Stimulated activated naive CD8-positive, alpha-beta T cell treated with anti-CD3 and anti-CD28 coated beads, Interleukin-15, Interleukin-2, amounts not matched to agents 100 U/mL and 50 U/mL, for 24 hours (primary cell): ENCODE data around the gene CDKL2.
A peak's percentile ranks its signal among the peaks of the same experiment; 100 is the strongest.

Experiments
- ATAC-seq: fragments of 150-1000 bp; cut with Tn5 transposase; one replicate; pipeline ENCODE4 v1.10.0; 2021
- DNase-seq: peaks from one replicate; pipeline ENCODE4 v3.0.0; 2021

Gene CDKL2

DNA sequence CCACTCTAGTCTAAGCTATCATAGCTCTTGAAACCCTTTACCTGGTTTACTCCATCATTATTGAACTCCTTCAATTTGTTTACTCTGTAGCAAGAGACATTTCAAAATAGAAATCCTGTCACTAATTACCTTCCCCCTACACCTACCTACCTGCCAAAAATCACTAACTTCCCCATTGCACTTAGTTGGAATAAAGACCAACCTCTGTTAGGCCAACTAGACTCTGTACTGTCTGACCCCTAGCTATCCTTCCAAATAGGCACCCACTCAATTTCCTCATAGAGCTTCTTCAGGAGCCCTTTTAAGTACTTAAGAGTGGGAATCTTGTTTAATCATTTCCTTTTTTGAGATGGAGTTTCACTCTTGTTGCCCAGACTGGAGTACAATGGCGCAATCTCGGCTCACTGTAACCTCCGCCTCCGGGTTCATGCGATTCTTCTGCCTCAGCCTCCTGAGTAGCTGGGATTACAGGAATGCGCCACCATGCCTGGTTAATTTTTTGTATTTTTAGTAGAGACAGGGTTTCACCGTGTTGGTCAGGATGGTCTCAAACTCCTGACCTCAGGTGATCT, 8.9 kb upstream of the CDKL2 start:
- no peak for ATAC-seq
- no peak for DNase-seq

DNA sequence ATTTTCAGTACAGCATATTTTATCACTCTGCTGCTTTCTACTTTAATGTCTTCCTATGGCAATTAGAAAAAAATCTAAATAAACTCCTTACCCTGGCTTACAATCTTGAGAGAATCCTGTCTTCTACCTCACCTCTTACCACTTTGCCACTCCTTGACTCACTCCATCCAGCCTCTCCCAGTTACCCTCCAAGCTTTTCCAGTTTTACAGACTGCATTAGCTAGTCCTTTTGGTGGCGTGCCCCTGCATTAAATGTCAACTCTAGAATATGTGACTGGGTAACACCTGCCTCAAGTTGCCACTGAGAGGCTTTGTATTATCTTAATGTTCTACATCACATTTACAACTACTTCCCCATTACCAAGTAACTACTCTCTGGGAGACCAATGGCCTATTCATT, 7.5 kb upstream of the CDKL2 start:
- ATAC-seq (no peak), DNase-seq (no peak)

DNA sequence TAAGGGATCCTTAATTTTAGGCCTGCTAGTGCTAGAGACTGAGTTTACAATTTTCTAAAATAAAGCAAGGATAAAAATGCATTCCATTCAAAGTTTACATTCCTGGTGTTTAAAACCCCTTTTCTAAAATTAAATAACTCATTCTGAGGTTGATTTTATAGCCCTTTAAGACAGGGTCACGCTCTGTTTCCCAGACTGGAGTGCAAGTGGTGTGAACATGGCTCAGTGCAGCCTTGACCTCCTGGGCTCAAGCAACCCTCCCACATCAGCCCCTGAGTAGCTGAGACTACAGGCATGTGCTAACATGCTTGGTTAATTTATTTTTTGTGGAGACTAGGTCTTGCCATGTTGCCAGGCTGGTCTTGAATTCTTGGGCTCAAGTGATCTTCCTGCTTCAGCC, 6.8 kb upstream of the CDKL2 start:
- DNase-seq (no peak), ATAC-seq (no peak)

DNA sequence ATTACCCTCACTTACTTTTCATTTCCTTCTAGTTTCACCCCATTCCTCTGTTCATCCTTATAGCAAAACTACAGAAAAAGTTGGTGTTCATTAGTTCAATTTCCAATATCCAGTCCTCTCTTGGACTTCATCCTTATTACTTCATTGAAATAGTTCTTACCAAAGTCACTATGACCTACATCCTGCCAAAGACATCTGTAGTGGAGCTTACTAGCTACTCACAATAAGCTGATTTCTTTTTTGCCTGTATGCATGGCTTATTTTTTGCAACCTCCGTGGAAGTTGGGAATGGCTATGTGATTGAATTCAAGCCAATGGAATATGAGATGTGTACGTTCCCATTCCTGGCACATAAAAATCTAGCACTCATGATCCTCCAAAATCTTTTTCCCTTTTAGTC, 4.6 kb upstream of the CDKL2 start:
- ATAC-seq, result no peak
- DNase-seq, result no peak

DNA sequence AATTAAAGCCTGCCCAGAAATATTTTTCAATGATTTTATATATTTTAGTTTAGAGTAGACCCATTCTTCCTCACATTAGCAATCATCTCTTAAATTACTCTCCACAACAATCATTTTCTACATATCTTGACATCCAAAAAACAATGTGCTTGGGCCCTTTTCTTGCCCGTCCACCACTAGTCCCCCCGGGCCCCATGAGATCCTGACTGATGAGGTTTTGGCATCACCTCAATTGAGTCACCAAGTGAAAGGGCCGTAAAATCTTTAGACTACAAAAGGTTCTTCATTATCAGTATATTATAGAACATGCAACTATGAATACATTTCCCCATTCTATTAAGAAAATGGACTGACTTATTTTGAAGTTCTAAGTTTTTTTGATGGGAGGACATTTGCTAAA, 4.0 kb upstream of the CDKL2 start:
- ATAC-seq (no peak), DNase-seq (no peak)

DNA sequence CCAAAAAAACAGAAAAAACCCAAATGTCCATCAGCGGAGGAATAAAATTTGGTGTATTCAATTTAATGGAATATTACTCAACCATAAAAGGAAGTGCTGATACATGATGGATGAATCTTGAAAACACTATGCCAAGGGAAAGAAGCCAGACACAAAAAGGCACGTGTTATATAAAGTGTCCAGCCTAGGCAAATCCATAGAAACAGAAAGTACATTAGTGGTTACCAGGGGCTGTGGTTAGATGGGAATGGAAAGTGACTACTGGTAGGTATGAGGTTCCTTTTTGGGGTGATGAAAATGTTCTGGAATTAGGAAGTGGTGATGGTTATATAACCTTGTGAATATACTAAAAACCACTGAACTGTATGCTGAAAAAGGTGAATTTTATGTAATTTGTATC, 3.5 kb upstream of the CDKL2 start:
- no peak for DNase-seq

DNA sequence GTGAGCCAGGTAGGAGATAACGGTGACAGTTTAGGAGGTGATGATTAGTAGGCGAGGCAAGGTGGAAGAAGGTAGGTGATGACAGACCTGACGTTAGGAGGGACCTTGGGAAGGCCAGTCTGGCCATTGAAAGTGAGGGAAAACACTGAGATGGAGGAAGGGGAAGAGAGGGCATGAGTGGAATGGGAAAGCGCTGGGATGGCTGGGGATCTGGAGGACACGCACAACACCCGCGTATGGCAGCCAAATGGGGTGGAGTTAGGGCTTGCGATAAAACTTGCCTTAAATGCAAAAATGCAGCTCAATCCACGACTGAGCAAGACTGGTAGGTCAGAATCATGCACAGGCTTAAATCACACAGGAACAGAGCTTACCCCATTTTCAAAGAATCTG, 605 bp upstream of the CDKL2 start:
- DNase-seq (no peak), ATAC-seq (no peak)

More for the DNA sequence above, 3.5 kb upstream of the CDKL2 start:
- no peak for ATAC-seq

DNA sequence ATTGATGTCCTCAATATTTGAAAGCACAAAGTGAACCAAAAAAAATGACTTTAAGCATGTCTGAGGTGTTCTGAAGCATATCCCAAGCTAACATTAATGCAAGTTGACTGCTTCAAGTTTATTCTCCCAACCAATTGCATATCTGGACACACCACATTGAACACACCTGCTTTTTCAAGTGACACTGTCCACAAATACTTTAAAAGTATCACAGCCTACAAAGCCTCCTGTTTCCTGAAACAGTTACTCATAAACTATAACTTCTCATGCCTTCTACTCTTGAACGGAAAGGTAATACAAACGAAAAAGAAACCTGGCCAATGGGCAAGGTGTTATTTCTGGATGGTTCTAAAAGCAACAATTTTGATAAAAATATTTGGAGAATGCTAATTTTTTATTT, 1.1 kb downstream of the CDKL2 start:
- ATAC-seq (no peak), DNase-seq (no peak)

DNA sequence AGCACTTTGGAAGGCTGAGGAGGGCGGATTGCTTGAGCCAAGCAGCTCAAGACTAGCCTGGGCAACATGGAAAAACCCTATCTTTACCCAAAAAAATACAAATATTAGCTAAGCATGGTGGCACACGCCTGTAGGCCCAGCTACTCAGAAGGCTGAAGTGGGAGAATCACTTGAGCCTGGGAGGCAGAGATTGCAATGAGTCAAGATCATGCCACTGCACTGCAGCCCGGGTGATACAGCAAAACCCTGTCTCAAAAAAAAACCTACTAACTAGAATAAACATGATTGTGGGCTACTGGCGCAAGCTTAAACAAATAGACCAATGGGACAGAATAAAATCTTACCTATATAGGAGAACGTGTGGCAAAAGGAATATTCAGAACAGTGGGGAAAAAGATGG, 7.3 kb downstream of the CDKL2 start:
- DNase-seq (no peak), ATAC-seq (no peak)

DNA sequence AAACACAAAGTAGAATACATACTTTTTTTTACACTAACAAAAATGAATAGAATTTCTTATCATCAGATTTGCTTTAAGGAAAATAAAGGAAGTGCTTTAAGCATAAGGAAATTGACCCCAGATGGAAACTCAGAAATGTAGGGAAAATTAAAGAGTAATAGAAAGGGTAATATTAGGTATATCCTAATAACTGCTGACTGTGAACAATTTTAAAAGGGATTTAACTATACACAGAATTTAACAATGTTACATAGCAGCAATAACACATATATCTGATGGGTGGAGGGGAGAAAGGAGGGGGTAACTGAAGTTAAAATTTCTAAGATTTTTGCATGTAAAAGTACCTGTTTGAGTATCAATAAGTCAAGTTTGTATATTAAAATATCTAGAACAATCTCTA, 8.6 kb downstream of the CDKL2 start:
- DNase-seq (no peak), ATAC-seq (no peak)

DNA sequence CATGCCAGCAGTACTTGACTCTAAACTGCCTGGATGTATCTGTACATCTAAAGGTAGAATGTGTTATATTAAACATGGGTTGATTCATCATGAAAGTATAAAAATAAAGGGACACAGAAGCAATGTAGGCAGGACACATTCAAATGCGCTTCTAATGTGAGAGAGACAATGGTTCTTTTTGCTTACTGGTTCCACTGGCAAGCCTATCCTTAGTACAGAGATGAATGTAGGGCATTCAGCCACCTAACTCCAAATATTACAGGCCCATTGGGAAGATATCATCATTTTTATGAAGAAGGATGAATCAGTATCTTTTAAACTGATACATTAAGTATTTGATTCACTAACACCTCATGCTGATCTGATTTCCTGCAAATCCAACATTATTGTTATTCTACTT, 18.0 kb downstream of the CDKL2 start:
- ATAC-seq (no peak), DNase-seq (no peak)

DNA sequence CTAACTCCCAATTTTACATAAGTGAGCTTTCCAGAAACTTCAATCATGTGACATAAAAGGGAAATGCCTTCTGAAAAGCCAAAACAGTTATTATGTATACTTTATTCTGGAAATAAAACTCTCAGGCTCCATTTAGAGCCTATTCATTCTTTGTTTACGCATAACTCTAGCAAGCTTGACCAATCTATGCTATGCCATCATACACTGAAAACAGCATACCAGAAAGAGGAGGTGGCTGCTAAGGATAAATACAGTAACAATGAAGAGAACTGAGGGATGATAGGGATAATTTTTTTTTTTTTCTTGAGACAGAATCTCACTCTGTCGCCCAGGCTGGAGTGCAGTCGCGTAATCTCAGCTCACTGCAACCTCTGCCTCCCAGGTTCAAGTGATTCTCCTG, 24.4 kb downstream of the CDKL2 start:
- DNase-seq (no peak), ATAC-seq (no peak)

DNA sequence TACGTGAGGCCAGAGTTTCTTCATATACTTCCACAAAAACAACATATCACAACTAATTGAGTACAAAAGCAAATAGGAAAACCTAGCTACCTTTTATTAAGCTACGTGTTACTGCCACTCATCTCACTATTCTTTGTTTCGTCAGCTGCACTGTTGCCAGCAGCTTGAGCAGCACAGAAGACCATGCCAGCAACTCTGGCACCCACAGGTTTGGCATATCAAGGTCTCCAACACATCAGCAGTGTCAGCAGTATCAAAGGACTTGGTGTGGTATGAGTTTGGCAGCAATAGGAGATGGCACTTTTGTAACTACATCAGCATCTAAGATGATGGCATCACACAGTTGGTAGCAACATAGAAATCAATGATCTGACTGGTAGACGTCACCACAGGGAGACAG, 30.7 kb downstream of the CDKL2 start:
- ATAC-seq, result no peak
- DNase-seq, result no peak

DNA sequence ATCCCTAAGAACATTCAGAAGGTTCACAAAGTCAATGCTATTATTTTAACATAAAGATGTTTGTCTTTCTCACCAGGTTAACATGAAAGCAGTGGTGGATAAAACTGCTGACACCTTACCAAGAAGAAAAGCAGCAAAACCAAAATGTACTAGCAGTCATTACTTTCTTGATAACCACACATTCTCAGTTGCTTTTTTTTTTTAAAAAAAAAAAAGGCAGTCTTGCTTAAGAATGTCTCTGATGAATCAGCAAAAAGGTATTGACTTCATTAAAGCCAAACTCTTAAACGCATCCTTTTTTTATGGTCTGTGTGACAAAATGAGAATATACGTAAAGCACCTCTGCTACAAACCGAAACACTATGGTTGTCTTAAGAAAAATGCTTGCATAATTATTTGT, 31.9 kb downstream of the CDKL2 start:
- DNase-seq (no peak), ATAC-seq (no peak)

DNA sequence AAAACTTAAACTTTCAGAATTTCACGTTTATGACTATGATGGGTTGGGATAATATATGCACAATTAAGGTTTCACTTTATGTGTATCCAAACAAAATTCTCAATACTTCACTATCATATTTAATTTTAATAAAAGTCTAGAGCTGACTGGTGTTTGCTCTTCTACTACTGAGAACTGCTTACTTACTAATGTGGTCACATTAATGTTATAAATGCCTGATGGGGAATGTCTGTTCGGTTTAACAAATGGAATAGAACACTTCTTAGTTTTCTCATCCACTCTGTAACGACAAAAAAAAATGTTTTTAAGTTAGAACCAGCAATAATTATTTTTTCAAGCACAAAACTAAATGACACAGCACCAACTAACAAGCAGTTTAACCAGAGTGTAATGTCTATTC, 34.3 kb downstream of the CDKL2 start:
- DNase-seq, result no peak
- ATAC-seq, result no peak

DNA sequence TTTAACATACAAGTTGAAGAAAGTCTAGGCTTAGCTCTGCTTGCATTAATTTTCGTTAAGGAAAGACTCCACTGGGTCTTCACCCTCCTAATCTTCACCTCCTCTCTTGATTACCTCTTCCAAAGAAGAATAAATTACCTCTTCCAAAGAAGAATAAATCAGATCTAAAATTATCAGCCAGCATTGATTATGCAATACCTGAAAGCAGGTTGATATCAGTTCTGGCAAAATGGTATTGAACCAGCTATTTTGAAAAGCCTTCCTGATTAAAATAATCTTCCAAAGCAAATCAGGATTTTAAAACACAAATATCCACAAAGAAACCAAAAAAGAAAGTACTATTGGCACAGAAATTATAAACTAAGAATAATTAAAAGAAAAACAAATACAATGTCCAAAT, 36.9 kb downstream of the CDKL2 start:
- ATAC-seq, result no peak

DNA sequence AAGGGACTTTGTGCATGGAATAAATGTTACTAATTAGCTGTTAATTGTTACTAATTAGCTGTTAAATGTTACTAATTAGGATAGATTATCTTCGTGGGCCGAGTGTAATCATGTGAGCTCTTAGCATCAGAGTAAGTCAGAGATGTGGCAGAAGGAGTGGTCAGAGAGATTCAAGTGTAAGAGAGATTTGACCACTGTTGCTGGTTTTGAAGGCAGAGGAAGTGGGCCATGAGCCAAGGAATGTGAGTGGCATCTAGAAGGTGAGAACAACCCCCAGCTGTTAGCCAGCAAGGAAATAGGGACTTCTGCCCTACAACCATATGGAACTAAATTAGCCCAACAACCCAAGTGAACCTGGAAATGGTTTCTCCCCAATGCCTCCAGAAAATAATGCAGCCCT, 46.3 kb downstream of the CDKL2 start:
- DNase-seq (no peak), ATAC-seq (no peak)

More for the DNA sequence above, 36.9 kb downstream of the CDKL2 start:
- DNase-seq, result no peak

DNA sequence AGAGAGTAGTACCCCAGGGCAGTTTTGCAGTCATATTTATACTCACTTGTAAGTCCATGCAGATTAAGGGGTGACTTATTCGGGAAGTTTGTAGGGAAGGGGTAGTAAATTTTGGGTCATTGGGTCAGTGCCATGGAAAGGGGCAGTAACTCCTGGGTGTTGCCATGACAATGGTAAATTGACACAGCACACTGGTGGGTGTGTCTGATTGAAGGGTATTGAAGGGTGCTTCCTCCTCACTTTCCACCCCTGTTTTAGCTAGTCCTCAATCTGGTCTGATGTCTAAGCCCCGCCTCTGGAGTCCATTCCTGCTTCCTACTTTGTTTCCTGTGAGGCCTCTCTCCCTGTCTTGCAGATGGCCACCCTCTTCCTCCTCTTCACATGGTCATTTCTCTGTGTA, 62.6 kb downstream of the CDKL2 start:
- DNase-seq, result no peak

DNA sequence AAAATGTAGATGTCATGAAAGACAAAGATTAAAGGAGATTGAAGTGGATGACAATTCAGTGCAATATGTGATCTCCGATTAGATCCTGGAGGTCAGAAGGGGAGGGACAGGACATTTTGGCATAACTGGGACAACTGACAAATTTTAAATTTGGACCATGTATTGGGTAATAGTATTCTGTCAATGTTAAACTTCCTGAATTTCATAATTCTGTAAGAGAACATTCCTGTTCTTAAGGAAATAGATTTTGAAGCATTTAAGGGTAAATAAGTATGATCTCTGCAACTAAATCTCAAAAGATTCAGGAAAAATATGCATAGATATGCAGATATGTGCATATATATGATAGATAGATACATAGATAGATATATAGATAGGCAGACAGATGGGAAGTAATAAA, 63.4 kb downstream of the CDKL2 start:
- ATAC-seq, result no peak
- no peak for DNase-seq

More for the DNA sequence above, 62.6 kb downstream of the CDKL2 start:
- no peak for ATAC-seq

DNA sequence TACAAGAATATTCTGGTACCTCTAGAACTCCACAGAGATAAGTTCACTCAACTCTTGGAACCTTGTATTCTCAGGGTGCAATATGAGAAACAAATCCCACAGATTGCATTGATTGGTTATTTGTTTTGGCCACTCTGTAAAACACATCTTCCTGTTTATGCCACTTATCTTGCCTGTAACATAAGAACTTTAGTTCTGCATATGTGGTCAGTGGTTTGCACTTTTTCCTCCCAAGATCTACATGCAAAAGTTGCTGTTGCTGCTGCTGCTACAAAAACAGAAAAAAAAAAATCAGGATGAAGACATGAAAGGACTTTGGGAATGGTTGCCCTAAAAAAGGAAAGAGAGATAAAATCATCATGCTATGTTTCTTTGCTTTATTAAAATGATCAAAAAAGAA, 64.8 kb downstream of the CDKL2 start:
- ATAC-seq, result no peak
- no peak for DNase-seq

DNA sequence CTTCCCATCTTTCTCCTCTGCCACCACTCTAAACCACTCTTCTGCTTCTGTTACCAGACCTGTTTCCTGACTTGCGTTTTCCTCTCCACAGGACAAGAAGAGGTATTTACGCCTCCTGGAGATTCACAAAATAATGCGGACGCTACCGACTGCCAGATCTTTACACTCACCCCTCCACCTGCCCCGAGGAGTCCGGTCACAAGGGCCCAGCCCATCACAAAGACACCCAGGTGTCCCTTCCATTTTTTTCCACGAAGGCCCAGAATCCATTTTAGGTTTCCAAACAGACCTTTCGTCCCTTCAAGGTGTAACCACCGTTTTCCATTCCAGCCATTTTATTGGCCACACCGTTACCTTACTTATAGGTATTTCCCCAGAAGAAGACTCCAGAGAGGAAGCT, 66.3 kb downstream of the CDKL2 start:
- DNase-seq (no peak), ATAC-seq (no peak)

DNA sequence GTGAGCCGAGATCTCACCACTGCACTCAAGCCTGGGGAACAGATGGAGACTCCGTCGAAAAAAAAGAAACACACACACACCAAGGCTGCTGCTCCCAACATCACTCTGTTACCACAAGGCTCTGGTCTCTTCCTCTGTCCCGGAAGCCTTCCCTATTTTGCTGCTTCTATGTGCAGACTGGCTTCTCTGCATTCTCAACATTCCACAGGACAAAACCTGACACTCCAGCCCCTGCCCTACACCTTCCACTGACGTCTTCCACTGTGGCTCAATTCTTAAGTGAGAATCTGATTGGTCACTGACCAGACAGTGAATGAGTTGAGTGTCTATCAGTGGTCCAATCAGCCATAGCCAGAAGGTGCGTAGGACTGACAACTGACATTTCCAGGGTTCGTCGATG, 68.5 kb downstream of the CDKL2 start:
- DNase-seq, result no peak

DNA sequence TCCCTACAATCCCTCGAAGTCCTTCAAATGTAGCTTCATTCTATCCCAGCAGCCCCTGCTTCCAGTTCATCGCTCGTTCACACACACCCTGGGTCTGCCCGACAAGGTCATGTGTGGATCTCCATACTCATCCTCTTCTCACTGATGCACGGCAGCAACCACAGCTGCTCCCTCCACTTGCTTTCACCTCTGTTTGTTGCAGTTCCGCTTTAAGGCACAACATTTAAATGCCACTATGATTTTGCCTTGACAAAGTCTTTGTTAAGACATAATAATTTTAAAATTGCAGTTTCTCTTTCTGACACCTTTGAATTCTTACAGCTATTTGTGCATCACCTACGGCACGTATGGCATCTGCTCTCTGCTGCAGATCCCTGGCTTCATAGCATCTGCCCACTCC, 72.6 kb downstream of the CDKL2 start:
- no peak for ATAC-seq
- no peak for DNase-seq

More for the DNA sequence above, 68.5 kb downstream of the CDKL2 start:
- ATAC-seq, result no peak

DNA sequence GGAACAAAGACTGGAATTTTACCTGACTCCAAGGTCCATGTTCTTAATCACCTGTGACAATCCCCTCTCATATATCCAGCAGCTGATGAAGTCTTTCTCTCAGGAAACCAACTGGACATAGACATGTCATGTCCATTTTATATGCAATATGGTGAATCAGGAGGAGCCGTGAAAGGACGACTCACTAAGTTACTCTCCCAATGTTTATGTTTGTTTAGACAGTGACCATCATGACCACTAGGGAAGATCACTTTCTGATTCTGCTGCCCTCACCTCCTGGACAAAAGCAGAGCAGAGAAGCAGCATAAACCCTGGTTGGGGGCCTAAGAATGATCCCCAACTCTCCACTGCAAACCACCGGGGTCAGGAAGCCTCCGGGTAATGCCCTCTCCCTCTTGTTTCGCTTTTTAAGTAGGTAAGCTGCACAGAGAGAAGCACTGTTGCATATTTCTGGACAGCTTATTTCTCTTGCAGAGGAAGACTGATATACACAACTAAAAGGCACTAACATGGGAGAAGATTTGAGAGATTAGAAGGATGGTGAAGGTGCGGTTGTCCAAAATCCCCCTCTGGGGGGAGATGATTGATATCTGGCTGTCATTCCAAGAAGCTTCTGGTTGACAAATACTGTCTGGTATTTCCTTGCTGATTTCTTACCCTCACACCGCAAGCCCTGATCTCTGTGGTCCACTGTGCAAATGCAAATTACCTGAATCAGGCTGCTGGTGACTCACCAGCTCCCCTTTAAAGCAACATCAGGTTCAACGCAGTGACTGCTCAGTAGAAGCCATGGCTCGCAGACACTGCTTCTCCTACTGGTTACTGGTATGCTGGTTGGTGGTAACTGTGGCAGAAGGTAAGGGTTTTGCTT, 74.8 kb downstream of the CDKL2 start, which contains the start of gene ODAPH:
ODAPH (plus strand) TSS at position 773 of the 871 bp plus-strand sequence; CDS start at position 790, 17 bp downstream.
- DNase-seq (peak; percentile 14), ATAC-seq (peak; percentile 87)
